Measurements from ENCODE around the gene ADAM17.

Gene ADAM17

GRCh38 chr2:9565436-9566153 is 10.0 kb upstream of the ADAM17 start:
- DNase-seq, result peak; percentile 29 to 74

GRCh38 chr2:9560628-9561027 is 5.0 kb upstream of the ADAM17 start:
- DNase-seq, result no peak

DNA sequence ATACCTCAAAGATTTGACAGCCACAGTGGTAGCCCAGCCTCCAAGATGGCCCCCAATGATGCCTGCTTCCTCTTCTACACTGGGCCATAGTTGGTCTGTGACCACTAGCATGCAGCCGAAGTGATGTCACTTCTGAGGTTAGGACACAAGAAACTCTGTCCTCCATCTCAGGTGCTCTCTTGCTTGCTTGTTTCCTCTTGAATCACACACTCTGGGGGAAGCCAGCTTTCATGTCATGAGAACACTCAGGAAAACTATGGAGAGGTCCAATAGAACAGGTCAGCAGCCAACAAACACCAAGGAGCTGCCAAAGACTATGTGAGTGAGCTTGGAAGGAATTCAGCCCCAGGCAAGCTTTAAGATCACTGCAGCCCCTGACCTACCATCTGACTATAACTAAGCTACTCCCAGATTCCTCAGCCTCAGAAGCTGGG is 3.3 kb upstream of the ADAM17 start:
- no peak for DNase-seq

DNA sequence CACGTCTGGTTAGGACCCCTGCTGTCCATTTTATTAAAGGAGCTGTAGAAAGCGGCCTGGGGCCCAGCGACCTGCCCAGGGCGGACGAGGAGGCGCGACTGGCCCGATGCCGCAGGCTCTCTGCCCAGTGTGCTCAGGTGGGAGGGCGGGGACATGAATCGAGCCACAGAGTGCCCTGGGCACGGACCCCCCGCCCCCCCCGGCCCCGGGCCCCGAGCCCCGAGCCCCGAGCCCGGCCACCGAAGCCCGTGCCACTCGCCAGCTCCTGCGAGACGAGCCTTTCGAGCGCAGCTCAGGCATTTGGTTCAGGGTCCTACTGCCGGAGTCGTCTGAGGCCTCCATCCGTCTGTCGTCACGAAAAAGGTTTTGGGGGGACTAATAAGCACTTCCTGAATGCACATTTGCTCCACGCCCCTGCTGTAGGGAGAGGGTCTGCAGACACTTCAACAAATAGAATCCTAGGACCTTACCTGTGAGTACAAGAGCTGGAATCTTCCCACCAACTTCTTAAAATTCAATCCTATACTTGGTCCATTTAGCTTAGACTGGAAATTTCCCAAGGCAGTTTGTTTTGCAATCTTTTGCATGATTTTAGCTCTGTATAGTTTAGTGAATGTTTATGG is 602 bp upstream of the ADAM17 start:
- DNase-seq, result peak in 1 of 2 donors; percentile 25

DNA sequence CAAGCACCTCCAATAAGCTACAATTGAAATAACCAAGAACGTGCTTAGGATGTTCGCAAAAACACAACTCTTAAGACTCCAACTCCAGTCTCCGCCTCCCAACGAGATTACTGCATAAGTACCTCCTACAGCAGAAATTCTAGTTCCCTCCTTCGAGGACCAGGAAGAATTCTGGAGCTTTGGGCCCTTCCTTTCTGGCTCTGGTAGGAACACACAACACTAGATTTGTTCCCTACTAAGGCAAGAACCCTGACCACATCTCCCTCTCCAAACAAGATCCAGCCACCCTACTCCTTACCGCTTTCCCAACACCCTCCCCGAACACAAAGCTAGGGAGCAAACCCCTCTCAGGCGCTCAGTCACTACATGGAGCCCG is 721 bp downstream of the ADAM17 start:
- peak; percentile 87 to 89 for DNase-seq

GRCh38 chr2:9552219-9553178 is 3.1 kb downstream of the ADAM17 start:
- peak; percentile 77 to 98 for DNase-seq

- peak; percentile 26 to 39 for DNase-seq
Measured at GRCh38 chr2:9550859-9551391, 4.7 kb downstream of the ADAM17 start.

DNA sequence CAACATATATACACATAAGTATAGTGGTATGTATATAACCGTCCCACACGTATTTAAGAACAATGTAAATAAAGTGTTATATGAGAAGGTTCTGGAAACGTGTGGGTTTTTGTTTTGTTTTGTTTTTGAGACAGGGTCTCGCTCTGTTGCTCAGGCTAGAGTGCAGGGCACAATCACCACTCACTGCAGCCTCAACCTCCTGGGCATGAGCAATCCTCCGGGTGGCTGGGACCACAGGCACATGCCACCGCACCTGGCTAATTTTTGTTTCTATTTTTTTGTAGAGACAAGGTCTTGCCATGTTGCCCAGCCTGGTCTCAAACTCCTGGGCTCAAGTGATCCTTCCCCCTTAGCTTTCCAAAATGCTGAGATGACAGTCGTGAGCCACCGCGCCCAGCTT is 6.2 kb downstream of the ADAM17 start:
- no peak for DNase-seq

DNA sequence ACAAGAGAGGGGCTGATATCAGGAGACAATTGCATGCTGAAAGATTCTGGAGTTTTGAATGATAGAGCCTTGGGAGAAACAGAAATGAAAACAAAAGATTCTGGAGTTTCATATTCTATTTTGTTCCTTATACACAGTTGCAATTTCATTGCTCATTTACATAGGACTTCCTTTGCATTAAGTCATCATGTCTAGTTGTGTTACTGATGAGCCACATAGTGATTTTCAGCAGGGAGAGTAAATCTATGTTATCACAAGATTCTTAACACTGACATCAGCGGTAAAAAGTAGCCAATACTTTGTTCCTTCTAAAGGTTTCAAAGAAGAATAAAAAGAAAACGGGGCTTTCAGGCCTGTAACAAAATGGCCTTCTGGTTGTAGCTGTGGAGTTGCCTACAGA is 7.1 kb downstream of the ADAM17 start:
- DNase-seq, result peak; percentile 63 to 75

DNA sequence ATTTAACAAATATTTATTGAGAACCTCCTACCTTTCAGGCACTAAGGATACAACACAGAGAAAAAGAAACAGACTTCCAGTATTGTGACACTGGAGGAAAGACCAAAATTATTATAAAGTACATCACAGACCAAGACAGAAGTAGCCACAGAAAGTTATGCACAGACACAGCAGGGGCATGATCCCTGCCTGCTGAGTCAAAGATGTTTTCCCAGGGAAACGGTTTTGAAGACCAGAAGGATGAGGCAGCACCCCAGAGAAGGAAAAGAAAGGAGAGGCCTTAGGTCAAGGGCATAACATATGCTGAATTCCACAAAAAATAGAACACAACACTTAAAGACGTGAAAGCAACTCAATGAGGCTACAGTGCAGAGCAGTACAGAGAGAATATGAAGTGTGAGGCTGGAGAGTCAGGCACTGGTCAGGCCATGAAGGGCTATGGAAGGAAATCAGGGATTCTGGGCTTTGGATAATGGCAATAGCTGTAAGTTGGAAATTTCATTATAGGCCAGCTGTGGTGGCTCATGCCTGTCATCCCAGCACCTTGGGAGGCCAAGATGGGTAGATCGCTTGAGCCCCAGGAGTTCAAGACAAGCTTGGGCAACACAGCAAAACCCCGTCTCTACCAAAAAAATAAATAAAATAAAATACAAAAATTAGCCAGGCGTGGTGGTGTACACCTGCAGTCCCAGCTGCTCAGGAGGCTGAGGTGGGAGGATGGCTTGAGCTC is 8.2 kb downstream of the ADAM17 start:
- DNase-seq, result no peak

DNA sequence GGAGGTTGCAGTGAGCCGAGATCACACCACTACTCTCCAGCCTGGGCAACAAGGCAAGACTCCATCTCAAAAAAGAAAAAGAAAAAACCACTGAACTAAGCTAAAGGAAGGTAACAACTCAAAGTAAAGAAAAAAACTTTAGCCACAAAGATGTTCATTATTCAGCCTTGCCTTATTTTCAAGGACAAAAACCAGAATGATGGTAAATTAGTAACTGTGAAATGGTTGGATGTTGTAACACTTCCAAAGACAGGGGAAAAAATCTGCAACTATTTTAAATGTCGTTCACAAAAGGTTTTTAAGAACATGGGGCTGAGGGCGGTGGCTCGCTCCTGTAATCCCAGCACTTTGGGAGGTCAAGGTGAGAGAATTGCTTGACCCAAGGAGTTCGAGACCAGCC is 10.1 kb downstream of the ADAM17 start:
- DNase-seq, result no peak

DNA sequence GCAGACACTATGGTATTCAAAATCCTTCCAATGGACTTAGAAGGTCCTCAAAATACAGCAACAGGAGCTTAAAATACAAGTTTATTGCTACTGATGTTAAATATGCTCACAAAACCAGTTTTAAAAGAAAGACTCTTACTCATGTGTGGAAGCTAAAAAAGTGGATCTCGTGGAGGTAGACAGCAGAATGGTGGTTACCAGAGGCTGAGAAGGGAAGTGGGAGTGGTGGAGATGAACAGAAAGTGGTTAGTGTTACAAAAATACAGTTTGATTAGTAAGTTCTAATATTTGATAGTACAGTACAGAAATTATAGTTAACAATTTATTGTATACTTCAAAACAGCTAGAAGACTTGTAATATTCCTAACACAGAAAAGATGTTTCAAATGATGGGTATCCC is 12.1 kb downstream of the ADAM17 start:
- DNase-seq, result peak; percentile 17 to 32

GRCh38 chr2:9539531-9539930 is 16.1 kb downstream of the ADAM17 start:
- no peak for DNase-seq

DNA sequence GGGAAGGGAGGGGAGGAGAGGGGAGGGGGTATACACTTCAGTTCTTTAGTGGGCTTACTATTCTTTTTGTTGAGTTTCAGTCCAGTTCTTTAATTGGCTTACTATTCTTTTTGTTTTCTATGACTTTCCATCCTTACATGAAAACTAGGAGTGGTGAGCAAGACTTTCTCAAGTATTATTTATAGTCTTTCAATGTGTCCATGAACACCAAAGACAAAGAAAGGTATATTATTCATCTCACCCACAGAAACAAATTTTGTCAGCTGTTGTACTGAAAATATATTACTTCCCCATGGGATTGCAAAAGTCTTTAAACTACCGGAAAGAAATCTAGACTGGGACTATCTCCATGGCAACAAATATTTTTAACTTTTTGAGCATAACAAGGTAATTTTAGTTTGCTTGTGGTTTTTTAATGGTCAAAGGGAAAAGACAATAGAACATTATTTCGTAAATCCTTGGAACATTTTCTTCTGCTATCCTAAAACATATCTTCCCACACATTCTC is 17.6 kb downstream of the ADAM17 start:
- DNase-seq, result peak; percentile 81 to 97

DNA sequence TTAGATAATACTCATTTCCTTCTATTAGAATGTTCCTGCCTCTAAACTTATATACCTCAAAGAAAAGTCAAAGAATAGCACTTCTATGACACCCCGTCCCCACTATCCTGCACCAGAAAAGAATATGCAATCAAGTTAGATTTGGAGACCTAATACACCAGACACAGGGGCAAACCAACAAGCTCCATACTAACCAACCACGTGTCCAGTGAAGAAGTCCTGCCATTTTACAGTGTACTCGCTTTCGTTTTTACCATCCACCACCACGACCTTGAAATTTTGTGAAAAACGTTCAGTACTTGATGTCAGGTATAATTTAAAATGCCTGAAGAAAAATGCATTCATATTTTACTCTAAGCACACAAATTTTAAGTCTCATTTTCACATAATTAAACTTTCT is 19.1 kb downstream of the ADAM17 start:
- DNase-seq, result no peak

GRCh38 chr2:9535177-9535576 is 20.5 kb downstream of the ADAM17 start:
- DNase-seq, result peak in 1 of 2 donors; percentile 38

- DNase-seq, result no peak
Measured at GRCh38 chr2:9533663-9534062, 22.0 kb downstream of the ADAM17 start.

GRCh38 chr2:9532421-9532820 is 23.2 kb downstream of the ADAM17 start:
- no peak for DNase-seq

DNA sequence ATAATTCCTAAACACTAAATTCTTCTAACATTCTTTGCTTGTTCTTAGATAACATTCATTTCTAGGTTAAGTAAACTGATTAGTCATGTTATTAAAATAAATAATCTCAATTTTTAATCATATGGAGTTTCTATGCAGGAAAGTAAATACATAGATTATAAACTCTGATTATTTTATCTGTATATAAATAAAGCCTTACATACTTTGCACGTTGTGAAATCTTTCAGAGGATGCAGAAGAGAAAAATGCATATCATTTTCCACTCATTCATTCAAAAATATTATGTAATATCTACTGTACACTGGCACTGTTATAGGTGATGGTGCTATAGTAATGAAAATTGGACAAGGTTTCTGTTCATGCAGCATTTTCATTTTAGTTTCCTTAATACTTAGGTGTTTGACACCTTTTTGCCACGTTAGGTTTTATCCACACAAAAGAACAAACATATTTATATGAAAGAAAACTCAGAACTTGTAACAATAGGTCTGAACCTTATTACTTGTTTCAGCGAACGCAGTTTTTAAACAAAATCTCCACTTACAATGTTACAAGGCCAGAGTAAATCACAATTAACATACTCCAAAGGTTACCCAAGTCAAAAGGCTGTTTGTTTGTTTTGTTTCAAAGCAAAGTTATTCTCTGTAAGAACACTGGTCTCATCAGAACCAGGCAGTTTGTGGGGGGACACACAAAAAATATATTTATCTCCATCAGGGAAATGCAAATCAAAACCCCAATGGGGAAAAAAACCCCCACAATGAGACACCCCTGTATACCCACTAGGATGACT is 27.4 kb downstream of the ADAM17 start:
- DNase-seq, result no peak

DNA sequence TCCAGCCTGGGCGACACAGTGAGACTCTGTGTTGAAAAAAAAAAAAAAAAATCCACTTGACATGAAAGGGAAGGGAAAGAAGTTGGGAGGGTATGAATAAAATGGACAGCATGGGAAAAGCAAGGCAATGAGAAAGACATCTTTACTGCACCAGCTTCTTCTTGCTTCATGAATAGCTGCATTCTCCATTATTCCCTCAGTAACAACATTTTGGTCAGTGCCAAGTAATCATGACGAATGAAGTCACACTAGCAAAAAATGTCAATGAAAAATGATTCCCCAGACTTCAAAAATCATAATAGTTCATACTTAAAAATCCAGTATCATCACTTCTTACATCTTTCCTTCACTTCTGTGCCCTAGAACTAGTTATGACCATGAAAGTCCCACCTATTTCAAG is 30.4 kb downstream of the ADAM17 start:
- DNase-seq, result no peak

DNA sequence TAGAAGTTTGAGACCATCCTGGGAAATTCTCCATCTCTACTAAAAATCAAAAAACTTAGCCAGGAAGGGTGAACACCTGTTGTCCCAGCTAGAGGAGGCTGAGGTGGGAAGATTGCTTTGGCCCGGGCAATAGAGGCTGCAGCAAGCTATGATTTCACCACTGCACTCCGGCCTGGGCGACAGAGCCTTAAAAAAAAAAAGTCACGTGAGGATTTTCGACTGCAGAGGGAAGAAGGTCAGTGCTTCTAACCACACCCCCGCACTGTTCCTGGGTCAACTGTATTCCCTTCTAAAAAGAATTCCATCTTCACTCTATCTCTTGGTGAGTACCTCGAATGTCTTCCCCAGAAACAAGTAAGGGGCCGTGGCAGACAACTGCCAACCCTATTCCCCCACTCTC is 31.3 kb downstream of the ADAM17 start:
- DNase-seq, result peak; percentile 39 to 46

Measured in inflammatory macrophage (primary cell).